Mammary epithelial cell (primary cell): ENCODE measurements around the gene MYO16.

Experiments used
- EZH2 ChIP-seq: IDR thresholded peaks from 2 replicates; pipeline ENCODE4 v1.6.1; 2012; ENCODE audit warnings: low read length, inconsistent platforms, borderline replicate concordance
- TF ChIP-seq, protein P1 (sequence below), 2 donors: IDR thresholded peaks in 1 of 2; conservative IDR thresholded peaks in 1 of 2; 2 replicates each; pipeline ENCODE4 v1.5.1; 2011 to 2012; ENCODE audit warnings: inconsistent platforms in 2 of 2, low read length in 2 of 2, mild to moderate bottlenecking in 2 of 2, control low read depth in 1 of 2, low read depth in 1 of 2; ENCODE audit not compliant: insufficient read depth in 1 of 2; ENCODE audit errors: extremely low read depth in 1 of 2

DNA sequence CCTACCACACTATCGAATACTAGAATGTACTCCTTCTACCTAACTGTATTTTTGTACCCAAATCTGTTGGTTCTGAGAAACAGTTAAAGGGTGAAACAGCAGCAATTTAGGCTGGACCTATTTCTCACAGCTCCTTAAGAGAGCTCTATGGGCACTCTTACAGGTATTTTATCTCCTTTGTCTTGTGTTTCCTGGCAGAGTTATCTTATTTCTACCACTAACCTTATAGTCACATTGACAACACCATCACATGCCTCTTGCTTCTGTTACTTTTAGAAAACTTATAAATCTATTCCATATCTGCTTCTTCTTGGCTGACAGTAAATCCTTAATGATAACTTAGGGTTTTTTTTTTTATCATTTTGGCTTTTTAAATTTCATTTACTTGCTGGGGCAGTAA lies 130.7 kb downstream of the MYO16 start:
- TF ChIP-seq, protein P1, sequence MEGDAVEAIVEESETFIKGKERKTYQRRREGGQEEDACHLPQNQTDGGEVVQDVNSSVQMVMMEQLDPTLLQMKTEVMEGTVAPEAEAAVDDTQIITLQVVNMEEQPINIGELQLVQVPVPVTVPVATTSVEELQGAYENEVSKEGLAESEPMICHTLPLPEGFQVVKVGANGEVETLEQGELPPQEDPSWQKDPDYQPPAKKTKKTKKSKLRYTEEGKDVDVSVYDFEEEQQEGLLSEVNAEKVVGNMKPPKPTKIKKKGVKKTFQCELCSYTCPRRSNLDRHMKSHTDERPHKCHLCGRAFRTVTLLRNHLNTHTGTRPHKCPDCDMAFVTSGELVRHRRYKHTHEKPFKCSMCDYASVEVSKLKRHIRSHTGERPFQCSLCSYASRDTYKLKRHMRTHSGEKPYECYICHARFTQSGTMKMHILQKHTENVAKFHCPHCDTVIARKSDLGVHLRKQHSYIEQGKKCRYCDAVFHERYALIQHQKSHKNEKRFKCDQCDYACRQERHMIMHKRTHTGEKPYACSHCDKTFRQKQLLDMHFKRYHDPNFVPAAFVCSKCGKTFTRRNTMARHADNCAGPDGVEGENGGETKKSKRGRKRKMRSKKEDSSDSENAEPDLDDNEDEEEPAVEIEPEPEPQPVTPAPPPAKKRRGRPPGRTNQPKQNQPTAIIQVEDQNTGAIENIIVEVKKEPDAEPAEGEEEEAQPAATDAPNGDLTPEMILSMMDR (conservative IDR thresholded peaks at IDR 0.05 in 1 of 2, IDR thresholded peaks at IDR 0.05 in 1 of 2; ENCODE audit: extremely low read depth in 1 of 2, insufficient read depth in 1 of 2, low read depth in 1 of 2, low read length in 2 of 2), result no peak
- TF ChIP-seq EZH2, result no peak
